ENCODE data around the gene CMKLR1.

Gene CMKLR1

DNA sequence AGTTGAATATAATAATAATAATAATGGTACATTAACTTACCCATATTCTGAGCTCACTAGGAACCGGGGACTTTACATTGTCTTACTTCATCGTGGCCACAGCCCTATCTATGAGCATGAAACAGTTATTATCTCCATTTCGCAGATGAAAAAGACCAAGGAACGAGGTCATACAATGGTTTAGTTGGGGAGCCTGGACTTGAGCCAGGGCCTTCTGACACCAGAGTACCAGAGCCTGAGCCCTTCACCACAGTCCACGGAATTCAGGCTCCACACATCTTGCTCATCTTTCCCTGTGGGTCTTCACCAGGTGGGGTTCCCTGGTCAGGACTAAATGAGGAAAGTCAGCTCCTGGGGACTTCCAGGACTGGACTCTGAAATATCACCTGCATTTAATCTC, 31.3 kb upstream of the CMKLR1 start:
- no peak overlapping the region for H3K4me3 ChIP-seq (ENCODE audit: low read depth, low read length)

DNA sequence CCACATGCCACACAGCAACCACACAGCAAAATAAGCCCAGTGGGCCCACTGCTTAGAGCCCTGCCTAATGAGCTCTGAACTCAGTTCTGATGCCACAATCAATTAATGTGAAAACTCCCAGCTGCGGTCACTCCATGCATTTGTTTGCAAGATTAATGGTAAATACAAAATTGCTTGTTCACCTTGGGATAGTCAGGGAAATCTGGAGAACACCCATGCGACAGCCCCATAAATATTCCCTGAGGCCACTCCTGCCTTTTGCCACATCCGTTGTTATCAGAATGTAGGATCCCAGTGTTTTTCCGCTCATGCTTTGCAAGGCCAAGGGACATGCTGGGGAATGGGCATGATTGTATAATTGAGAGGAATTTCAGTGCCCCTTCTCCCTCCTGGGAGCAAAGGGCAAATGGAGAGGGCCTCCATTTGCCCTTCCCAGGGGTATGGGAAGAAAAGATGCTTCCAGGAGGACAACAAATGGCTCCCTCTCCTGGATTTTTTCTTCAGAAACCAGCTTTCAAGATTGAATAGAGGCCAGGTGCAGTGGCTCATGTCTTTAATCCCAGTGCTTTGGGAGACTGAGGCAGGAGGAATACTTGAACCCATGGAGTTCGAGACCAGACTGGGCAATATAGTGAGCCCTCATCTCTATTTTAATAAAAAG, 30.8 kb upstream of the CMKLR1 start:
- TF ChIP-seq, protein P1, sequence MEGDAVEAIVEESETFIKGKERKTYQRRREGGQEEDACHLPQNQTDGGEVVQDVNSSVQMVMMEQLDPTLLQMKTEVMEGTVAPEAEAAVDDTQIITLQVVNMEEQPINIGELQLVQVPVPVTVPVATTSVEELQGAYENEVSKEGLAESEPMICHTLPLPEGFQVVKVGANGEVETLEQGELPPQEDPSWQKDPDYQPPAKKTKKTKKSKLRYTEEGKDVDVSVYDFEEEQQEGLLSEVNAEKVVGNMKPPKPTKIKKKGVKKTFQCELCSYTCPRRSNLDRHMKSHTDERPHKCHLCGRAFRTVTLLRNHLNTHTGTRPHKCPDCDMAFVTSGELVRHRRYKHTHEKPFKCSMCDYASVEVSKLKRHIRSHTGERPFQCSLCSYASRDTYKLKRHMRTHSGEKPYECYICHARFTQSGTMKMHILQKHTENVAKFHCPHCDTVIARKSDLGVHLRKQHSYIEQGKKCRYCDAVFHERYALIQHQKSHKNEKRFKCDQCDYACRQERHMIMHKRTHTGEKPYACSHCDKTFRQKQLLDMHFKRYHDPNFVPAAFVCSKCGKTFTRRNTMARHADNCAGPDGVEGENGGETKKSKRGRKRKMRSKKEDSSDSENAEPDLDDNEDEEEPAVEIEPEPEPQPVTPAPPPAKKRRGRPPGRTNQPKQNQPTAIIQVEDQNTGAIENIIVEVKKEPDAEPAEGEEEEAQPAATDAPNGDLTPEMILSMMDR (IDR thresholded peaks at IDR 0.05; ENCODE audit: low read depth, low read length) = no peak
- no peak overlapping the region for H3K4me3 ChIP-seq (ENCODE audit: low read depth, low read length)

More for the DNA sequence above, 31.3 kb upstream of the CMKLR1 start:
- TF ChIP-seq, protein P1 (IDR thresholded peaks at IDR 0.05; ENCODE audit: low read depth, low read length) = no peak

DNA sequence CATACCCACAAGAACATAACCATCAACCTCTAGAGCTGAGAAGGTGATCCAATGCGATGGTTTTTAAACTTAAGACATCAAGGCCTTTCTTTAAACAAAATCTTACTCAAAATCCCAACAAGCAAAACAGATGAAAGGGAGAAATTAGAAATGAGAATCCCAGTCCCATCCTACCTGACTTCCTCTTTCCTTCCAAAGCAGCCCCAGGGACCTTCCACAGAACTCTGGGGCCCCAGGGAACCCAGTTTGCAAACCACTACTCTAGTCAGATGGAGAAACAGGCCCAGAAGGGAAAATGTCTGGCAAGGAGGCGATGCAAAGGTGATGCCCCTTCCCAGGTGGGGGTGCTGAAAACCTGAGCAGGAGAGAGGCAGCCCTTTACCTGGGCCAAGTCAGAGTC, 29.0 kb upstream of the CMKLR1 start:
- TF ChIP-seq, protein P1 (IDR thresholded peaks at IDR 0.05; ENCODE audit: low read depth, low read length) = no peak
- H3K4me3 ChIP-seq (ENCODE audit: low read depth, low read length) = no peak overlapping the region

DNA sequence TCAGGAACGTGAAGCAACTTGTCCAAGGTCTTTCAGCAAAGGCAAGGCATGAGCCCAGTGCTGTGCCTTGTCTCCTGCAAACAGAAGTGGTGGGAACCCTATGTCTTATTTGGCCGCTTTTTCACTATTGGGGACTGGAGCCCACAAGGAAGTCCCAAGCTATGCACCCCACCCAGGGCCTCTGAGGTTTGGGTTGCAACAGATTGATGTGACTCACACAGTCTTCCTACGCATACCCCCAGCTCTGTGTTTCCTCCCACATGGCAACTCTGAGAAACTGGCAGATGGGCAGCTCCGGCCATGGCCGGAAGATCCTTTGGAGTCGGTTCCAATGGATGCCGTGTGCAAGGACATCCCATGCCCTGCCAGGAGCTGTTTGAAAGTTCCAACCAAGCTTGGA, 28.3 kb upstream of the CMKLR1 start:
- TF ChIP-seq, protein P1 (IDR thresholded peaks at IDR 0.05; ENCODE audit: low read depth, low read length) = no peak
- H3K4me3 ChIP-seq (ENCODE audit: low read depth, low read length) = no peak overlapping the region

DNA sequence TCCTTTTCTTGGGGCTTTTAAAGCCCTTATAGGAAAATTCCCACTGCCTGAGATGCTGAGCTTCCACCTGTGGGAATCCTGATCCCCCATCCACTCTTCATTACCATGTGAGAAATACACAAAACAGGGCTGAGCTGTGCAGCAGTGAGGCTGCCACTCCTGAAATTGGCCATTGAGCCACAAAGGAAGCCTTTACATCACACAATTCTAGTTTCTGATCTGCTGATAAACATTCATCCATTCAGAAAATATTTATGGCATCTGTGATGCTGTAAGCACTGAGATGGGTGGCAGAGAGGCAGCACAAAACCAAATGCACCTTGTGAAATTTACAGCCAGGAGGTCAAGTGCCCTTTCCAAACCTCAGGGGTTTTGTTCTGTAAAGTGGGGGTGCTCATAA, 26.2 kb upstream of the CMKLR1 start:
- H3K4me3 ChIP-seq (ENCODE audit: low read depth, low read length) = no peak overlapping the region
- TF ChIP-seq, protein P1 (IDR thresholded peaks at IDR 0.05; ENCODE audit: low read depth, low read length) = no peak

DNA sequence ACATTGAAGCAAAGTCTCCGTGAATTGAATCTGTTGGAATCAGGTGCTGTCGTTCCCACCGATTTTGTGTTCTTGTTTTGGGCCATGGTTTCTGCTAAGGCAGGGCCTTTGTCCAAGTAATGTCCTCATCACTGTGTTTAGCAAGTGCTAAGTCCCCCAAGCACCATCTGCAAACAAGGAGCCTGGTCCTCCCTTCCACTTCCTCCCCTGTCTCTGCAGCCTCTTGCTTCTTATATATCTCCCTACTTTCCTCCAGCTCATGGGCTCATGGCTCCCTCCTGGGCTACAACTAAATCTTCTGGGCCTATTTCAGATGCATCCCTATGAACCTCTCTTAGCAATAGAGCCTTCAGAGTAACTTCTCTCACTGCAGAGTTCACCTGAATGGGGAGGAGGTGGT, 25.8 kb upstream of the CMKLR1 start:
- H3K4me3 ChIP-seq (ENCODE audit: low read depth, low read length) = no peak overlapping the region
- TF ChIP-seq, protein P1 (IDR thresholded peaks at IDR 0.05; ENCODE audit: low read depth, low read length) = no peak

DNA sequence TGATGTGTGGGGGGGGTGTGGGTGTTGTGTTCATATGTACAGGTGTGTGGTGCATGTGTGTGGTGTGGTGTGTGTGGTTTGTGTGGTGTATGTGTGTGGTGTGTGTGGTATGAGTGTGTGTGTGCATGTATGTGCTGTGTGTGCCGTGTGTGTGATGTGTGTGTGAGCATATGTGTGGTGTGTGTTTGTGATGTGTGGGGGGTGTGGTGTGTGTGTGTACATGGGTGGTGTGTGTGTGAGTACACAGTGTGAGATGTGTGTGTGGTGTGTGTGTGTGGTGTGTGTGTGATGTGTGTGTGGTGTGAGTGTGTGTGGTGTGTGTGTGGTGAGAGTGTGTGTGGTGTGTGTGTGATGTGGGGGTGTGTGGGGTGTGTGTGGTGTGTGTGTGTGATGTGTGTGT, 24.5 kb upstream of the CMKLR1 start:
- TF ChIP-seq, protein P1 (IDR thresholded peaks at IDR 0.05; ENCODE audit: low read depth, low read length) = no peak
- H3K4me3 ChIP-seq (ENCODE audit: low read depth, low read length) = no peak overlapping the region
